ENCODE data around the gene AGL.

DNA sequence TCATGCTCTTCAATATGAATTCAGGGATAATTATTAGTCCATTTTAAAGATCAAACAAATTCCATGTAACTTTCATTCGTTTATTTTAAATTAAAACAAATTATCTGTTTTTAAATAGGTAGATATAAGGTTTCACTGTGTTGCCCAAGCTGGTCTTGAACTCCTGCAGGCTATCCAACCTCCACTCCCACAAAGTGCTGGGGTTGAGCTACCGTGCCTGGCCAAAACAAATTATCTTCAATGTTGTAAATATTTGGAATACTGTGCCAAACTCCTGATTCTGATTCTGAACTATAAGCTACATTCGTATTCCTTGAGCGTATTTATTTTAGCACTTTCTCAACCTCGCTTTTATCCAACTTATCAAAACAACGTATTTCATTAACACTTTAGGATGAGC lies 19.6 kb downstream of the AGL start:
- TF ChIP-seq CREM (IDR thresholded peaks at IDR 0.05), result no peak
- TF ChIP-seq CREM (CRISPR knock-in tag; IDR thresholded peaks at IDR 0.05), result no peak
- TF ChIP-seq ZNF572 (CRISPR knock-in tag; IDR thresholded peaks at IDR 0.05), result no peak
- no peak for TF ChIP-seq ARNT (IDR thresholded peaks at IDR 0.05)
- TF ChIP-seq, protein P1, sequence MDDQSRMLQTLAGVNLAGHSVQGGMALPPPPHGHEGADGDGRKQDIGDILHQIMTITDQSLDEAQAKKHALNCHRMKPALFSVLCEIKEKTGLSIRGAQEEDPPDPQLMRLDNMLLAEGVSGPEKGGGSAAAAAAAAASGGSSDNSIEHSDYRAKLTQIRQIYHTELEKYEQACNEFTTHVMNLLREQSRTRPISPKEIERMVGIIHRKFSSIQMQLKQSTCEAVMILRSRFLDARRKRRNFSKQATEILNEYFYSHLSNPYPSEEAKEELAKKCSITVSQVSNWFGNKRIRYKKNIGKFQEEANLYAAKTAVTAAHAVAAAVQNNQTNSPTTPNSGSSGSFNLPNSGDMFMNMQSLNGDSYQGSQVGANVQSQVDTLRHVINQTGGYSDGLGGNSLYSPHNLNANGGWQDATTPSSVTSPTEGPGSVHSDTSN (CRISPR knock-in tag; IDR thresholded peaks at IDR 0.05; ENCODE audit: borderline replicate concordance), result no peak
- no peak for TF ChIP-seq TAF1 (CRISPR knock-in tag; IDR thresholded peaks at IDR 0.05)
- no peak for TF ChIP-seq SP1 (IDR thresholded peaks at IDR 0.05)
- no peak for TF ChIP-seq SP1 (CRISPR knock-in tag; IDR thresholded peaks at IDR 0.05)
- TF ChIP-seq ZKSCAN8 (CRISPR knock-in tag; IDR thresholded peaks at IDR 0.05; ENCODE audit: borderline replicate concordance), result no peak
- TF ChIP-seq ZNF724P (CRISPR knock-in tag; IDR thresholded peaks at IDR 0.05; ENCODE audit: borderline replicate concordance), result no peak
- no peak for TF ChIP-seq SRSF1 (optimal IDR thresholded peaks at IDR 0.05; ENCODE audit: low read depth, low read length)
- TF ChIP-seq ZNF335 (CRISPR knock-in tag; IDR thresholded peaks at IDR 0.05), result no peak
- TF ChIP-seq AGO1 (IDR thresholded peaks at IDR 0.05; ENCODE audit: low read depth, low read length, poor library complexity, severe bottlenecking), result no peak

Measured in HepG2 (cell line).